ENCODE results near the gene MIXL1. TPM values are rescaled to one million over a fixed set of nuclear protein-coding genes. Genes with fewer than 3 reads are reported as not detected.

MIXL1 gene
- total RNA-seq, 1 experiment from 2014 or later: not detected

- no peaks in the 10 kb centered on the region for H3K27me3 ChIP-seq (ENCODE audit: insufficient read depth, low read depth)
- H3K27ac ChIP-seq: no peak overlapping the region
- no peak overlapping the region for H3K4me3 ChIP-seq
- H3K79me2 ChIP-seq (ENCODE audit: low read depth): no peaks in the 10 kb centered on the region
- no TSS peak for BruUV-seq (replicated peaks)
- CTCF ChIA-PET: no interaction called here
- no peaks in the 10 kb centered on the region for H4K20me1 ChIP-seq (ENCODE audit: insufficient read depth)
- no peaks in the 10 kb centered on the region for H3K36me3 ChIP-seq (ENCODE audit: low read depth)
- H3F3A ChIP-seq (ENCODE audit: insufficient read depth, low read depth): no peaks in the 10 kb centered on the region
- H3K9me3 ChIP-seq (ENCODE audit: insufficient read depth, low read depth): no peaks in the 10 kb centered on the region
- no peak overlapping the region for H2AFZ ChIP-seq
- no peak for TF ChIP-seq CTCF (conservative IDR thresholded peaks at IDR 0.05)
- no peak for TF ChIP-seq EZH2 (IDR thresholded peaks at IDR 0.05; ENCODE audit: low read depth)
- intact Hi-C loops (cut with micrococcal nuclease; ENCODE audit: unreplicated experiment): no loop called here
- H3K9me2 ChIP-seq (ENCODE audit: insufficient read depth): no peaks in the 10 kb centered on the region
- no peak for DNase-seq
- POLR2A ChIA-PET (ENCODE audit: unreplicated experiment): interaction anchor here (0.7 kb wide), 1 partner anchor 8 kb away, joined by 4 read pairs; no protein-coding TSS in a partner anchor
- no peaks in the 10 kb centered on the region for H3K4me1 ChIP-seq (replicated peaks; ENCODE audit: insufficient read depth)
- no peak overlapping the region for H3K4me2 ChIP-seq
These were observed 12.2 kb upstream of the MIXL1 start for GRCh38 chr1:226211181-226211821.

- no peaks in the 10 kb centered on the region for H4K20me1 ChIP-seq (ENCODE audit: insufficient read depth)
- no peaks in the 10 kb centered on the region for H3F3A ChIP-seq (ENCODE audit: insufficient read depth, low read depth)
- H3K4me1 ChIP-seq (replicated peaks; ENCODE audit: insufficient read depth): no peaks in the 10 kb centered on the region
- H3K4me2 ChIP-seq: no peak overlapping the region
- H3K36me3 ChIP-seq (ENCODE audit: low read depth): no peaks in the 10 kb centered on the region
- no peak overlapping the region for H3K4me3 ChIP-seq
- no peak overlapping the region for H3K27ac ChIP-seq
- no peak for DNase-seq
- H3K9me2 ChIP-seq (ENCODE audit: insufficient read depth): no peaks in the 10 kb centered on the region
- ChIA-PET POLR2A (ENCODE audit: unreplicated experiment) (no interaction called here), CTCF (no interaction called here)
- no peaks in the 10 kb centered on the region for H3K27me3 ChIP-seq (ENCODE audit: insufficient read depth, low read depth)
- no peaks in the 10 kb centered on the region for H3K79me2 ChIP-seq (ENCODE audit: low read depth)
- BruUV-seq (replicated peaks): no TSS peak
- no peaks in the 10 kb centered on the region for H3K9me3 ChIP-seq (ENCODE audit: insufficient read depth, low read depth)
- intact Hi-C loops (cut with micrococcal nuclease; ENCODE audit: unreplicated experiment): no loop called here
- no peak overlapping the region for H2AFZ ChIP-seq
- no peak for TF ChIP-seq CTCF (conservative IDR thresholded peaks at IDR 0.05)
- TF ChIP-seq EZH2 (IDR thresholded peaks at IDR 0.05; ENCODE audit: low read depth): no peak
These were observed 10.9 kb upstream of the MIXL1 start for GRCh38 chr1:226212545-226212944.

GRCh38 chr1:226215239-226215638, 8.2 kb upstream of the MIXL1 start:
- CTCF ChIA-PET: no interaction called here

More at GRCh38 chr1:226215239-226215638, 8.2 kb upstream of the MIXL1 start:
- Histone ChIP-seq H3K36me3 (ENCODE audit: low read depth) (no peaks in the 10 kb centered on the region), H4K20me1 (ENCODE audit: insufficient read depth) (no peaks in the 10 kb centered on the region), H3K4me3 (no peak overlapping the region), H3K4me2 (no peak overlapping the region), H3K27me3 (ENCODE audit: insufficient read depth, low read depth) (no peaks in the 10 kb centered on the region), H3K9me2 (ENCODE audit: insufficient read depth) (no peaks in the 10 kb centered on the region), H3F3A (ENCODE audit: insufficient read depth, low read depth) (no peaks in the 10 kb centered on the region), H3K4me1 (replicated peaks; ENCODE audit: insufficient read depth) (no peaks in the 10 kb centered on the region), H2AFZ (no peak overlapping the region), H3K79me2 (ENCODE audit: low read depth) (no peaks in the 10 kb centered on the region), H3K9me3 (ENCODE audit: insufficient read depth, low read depth) (no peaks in the 10 kb centered on the region), H3K27ac (no peak overlapping the region)
- POLR2A ChIA-PET (ENCODE audit: unreplicated experiment): no interaction called here
- intact Hi-C loops (cut with micrococcal nuclease; ENCODE audit: unreplicated experiment): no loop called here
- DNase-seq: no peak
- BruUV-seq (replicated peaks): no TSS peak
- TF ChIP-seq EZH2 (IDR thresholded peaks at IDR 0.05; ENCODE audit: low read depth): no peak
- no peak for TF ChIP-seq CTCF (conservative IDR thresholded peaks at IDR 0.05)

Measured in PC-9 (cell line).